GM12878 (cell line): ENCODE results near the gene COPG2. TPM values are rescaled to one million over a fixed set of nuclear protein-coding genes. Genes with fewer than 3 reads are reported as not detected.

Experiments
- ATAC-seq: fragments of 200-7000 bp; cut with Tn5 transposase; 3 replicates; pipeline ENCODE4 v1.9.1; 2020; ENCODE audit warnings: mild to moderate bottlenecking, moderate library complexity
- BruUV-seq: library from RNA; stranded (reverse); fragments of 400-500 nt; replicated peaks from 2 replicates; lab custom pipeline; 2021; lab: Mats Ljungman, UMichigan
- CTCF ChIA-PET: fragments of 300-600 bp; sonication (Branson Sonifier 250); formaldehyde crosslinking; extraction: SDS; loops from one replicate; lab custom pipeline; 2021; ENCODE audit warnings: inconsistent platforms; lab: Yijun Ruan, JAX
- POLR2A ChIA-PET: fragments of 350-600 bp; formaldehyde crosslinking; extraction: SDS; loops from one replicate; lab custom pipeline; 2021; ENCODE audit warnings: inconsistent platforms; lab: Charles Lee
- RAD21 ChIA-PET: fragments of 300-600 bp; sonication (Branson Sonifier 250); formaldehyde crosslinking; loops from one replicate; lab custom pipeline; 2023; ENCODE audit warnings: antibody characterized with exemption; ENCODE audit not compliant: unreplicated experiment; lab: Charles Lee
- SMC1A ChIA-PET: fragments of 300-600 bp; sonication (Branson Sonifier 250); formaldehyde crosslinking; loops from one replicate; lab custom pipeline; 2023; ENCODE audit not compliant: unreplicated experiment, uncharacterized antibody; lab: Charles Lee
- DNase-seq: peaks from one replicate; pipeline ENCODE4 v3.0.0-alpha.2; 2011; ENCODE audit warnings: low read depth, low spot score
- FAIRE-seq: peaks from 3 replicates; lab custom pipeline; 2011; peaks lifted over from hg19 to GRCh38; lab: Jason Lieb, UNC
- H2AFZ ChIP-seq: 2 replicates; pipeline ENCODE4 v1.6.0; 2011; ENCODE audit warnings: low read depth, low read length, control low read depth; ENCODE audit not compliant: control insufficient read depth
- H3K27ac ChIP-seq: 2 replicates; pipeline ENCODE4 v1.5.1; 2011; ENCODE audit warnings: control low read depth; ENCODE audit not compliant: control insufficient read depth, insufficient read depth
- H3K27me3 ChIP-seq, 2 experiments: replicated peaks in 1 of 2; 2 replicates each; pipeline versions ENCODE4 v1.6.0 to v1.6.1; 2011; ENCODE audit warnings: low read length in 1 of 2; ENCODE audit not compliant: control insufficient read depth in 2 of 2, insufficient read depth in 2 of 2
- H3K36me3 ChIP-seq, 2 experiments: 2 replicates each; pipeline ENCODE4 v1.5.1; 2011; ENCODE audit warnings: low read length in 1 of 2; ENCODE audit not compliant: control insufficient read depth in 2 of 2, insufficient read depth in 2 of 2
- H3K4me1 ChIP-seq: 2 replicates; pipeline ENCODE4 v1.6.1; 2011; ENCODE audit warnings: mild to moderate bottlenecking, low read length, moderate library complexity, mixed read lengths; ENCODE audit not compliant: control insufficient read depth, insufficient read depth
- H3K4me2 ChIP-seq: 2 replicates; pipeline ENCODE4 v1.6.0; 2011; ENCODE audit warnings: control low read depth; ENCODE audit not compliant: control insufficient read depth, insufficient read depth
- H3K4me3 ChIP-seq: fragments of 200-600 bp; sonication (generic); 2 replicates; pipeline ENCODE4 v1.5.1; 2016
- H3K79me2 ChIP-seq: 2 replicates; pipeline ENCODE4 v1.6.0; 2011; ENCODE audit warnings: low read length; ENCODE audit not compliant: control insufficient read depth, insufficient read depth
- H3K9ac ChIP-seq: 2 replicates; pipeline ENCODE4 v1.8.0; 2011; ENCODE audit warnings: low read length, control low read depth, mixed read lengths; ENCODE audit not compliant: control insufficient read depth, insufficient read depth
- H3K9me3 ChIP-seq: replicated peaks from 3 replicates; pipeline ENCODE4 v1.5.1; 2011; ENCODE audit warnings: mild to moderate bottlenecking, low read length; ENCODE audit not compliant: control insufficient read depth, insufficient read depth
- H4K20me1 ChIP-seq: 2 replicates; pipeline ENCODE4 v1.6.0; 2011; ENCODE audit not compliant: control insufficient read depth, insufficient read depth
- BHLHE40 ChIP-seq, 2 experiments: fragments of 450-650 bp in 1 of 2; IDR thresholded peaks; 2 replicates each; pipeline ENCODE4 v1.6.1; 2011 to 2017; ENCODE audit warnings: low read depth in 2 of 2, borderline replicate concordance in 1 of 2, improper control_type of control experiment in 1 of 2, low read length in 1 of 2, mild to moderate bottlenecking in 1 of 2
- EGR1 ChIP-seq, 2 experiments: IDR thresholded peaks; 1 replicate in 1 of 2; 2 replicates in 1 of 2; pipeline ENCODE4 v1.6.1; 2011 to 2012; ENCODE audit warnings: low read depth in 2 of 2, low read length in 2 of 2, borderline replicate concordance in 1 of 2, mild to moderate bottlenecking in 1 of 2, moderate library complexity in 1 of 2
- FOXM1 ChIP-seq: IDR thresholded peaks from 2 replicates; pipeline ENCODE4 v1.6.1; 2012; ENCODE audit warnings: low read depth, mild to moderate bottlenecking, inconsistent platforms, low read length, moderate library complexity
- NBN ChIP-seq: fragments of 450-650 bp; IDR thresholded peaks from 2 replicates; pipeline ENCODE4 v1.6.1; 2016
- POLR2AphosphoS5 ChIP-seq: IDR thresholded peaks from 2 replicates; pipeline ENCODE4 v1.6.1; 2011; ENCODE audit warnings: mild to moderate bottlenecking, low read length, inconsistent platforms
- RELA ChIP-seq: fragments of 450-650 bp; IDR thresholded peaks from 2 replicates; pipeline ENCODE4 v1.8.0; 2014; ENCODE audit warnings: borderline replicate concordance; ENCODE audit not compliant: partially characterized antibody
- RFX5 ChIP-seq: IDR thresholded peaks from 2 replicates; pipeline ENCODE4 v1.6.1; 2011; ENCODE audit warnings: low read depth, low read length, improper control_type of control experiment
- SPI1 ChIP-seq: IDR thresholded peaks from 2 replicates; pipeline ENCODE4 v1.6.1; 2011; ENCODE audit warnings: low read depth, mild to moderate bottlenecking, low read length, moderate library complexity, borderline replicate concordance; ENCODE audit not compliant: insufficient read depth
- SREBF1 ChIP-seq: IDR thresholded peaks from 2 replicates; pipeline ENCODE4 v1.6.1; 2012; ENCODE audit warnings: mild to moderate bottlenecking, low read length
- STAT3 ChIP-seq: IDR thresholded peaks from 2 replicates; pipeline ENCODE4 v1.6.1; 2011; ENCODE audit warnings: low read depth, low read length, improper control_type of control experiment
- SUZ12 ChIP-seq: fragments of 200-600 bp; sonication (generic); IDR thresholded peaks from one replicate; pipeline ENCODE4 v1.6.1; 2018; ENCODE audit warnings: antibody characterized with exemption, mild to moderate bottlenecking; ENCODE audit not compliant: unreplicated experiment
- YY1 ChIP-seq: IDR thresholded peaks from 2 replicates; pipeline ENCODE4 v1.6.1; 2011; ENCODE audit warnings: low read depth, mild to moderate bottlenecking, low read length
- ZNF207 ChIP-seq: fragments of 450-650 bp; IDR thresholded peaks from 2 replicates; pipeline ENCODE4 v1.6.1; 2014; ENCODE audit warnings: antibody characterized with exemption, mild to moderate bottlenecking, borderline replicate concordance
- ZNF622 ChIP-seq: fragments of 450-650 bp; IDR thresholded peaks from 2 replicates; pipeline ENCODE4 v1.6.1; 2017; ENCODE audit warnings: mild to moderate bottlenecking, inconsistent platforms
- WGBS: methylation state at CpG from one replicate; pipeline ENCODE4 v1.1.6; 2016; ENCODE audit warnings: low lambda C conversion rate; ENCODE audit not compliant: insufficient replicate concordance, insufficient coverage; ENCODE audit errors: missing lambda C conversion rate; 5-methylcytosine and 5-hydroxymethylcytosine counted together
- in situ Hi-C: fragments of 300-500 bp; cut with MboI; formaldehyde crosslinking; loops from 9 replicates; pipeline ENCODE4 v1.14.3; 2018; ENCODE audit warnings: mixed read lengths
- intact Hi-C: fragments of 100-400 bp; cut with micrococcal nuclease; formaldehyde crosslinking; loops from one replicate; pipeline ENCODE4 v1.14.2; 2022; ENCODE audit not compliant: unreplicated experiment
- polyA plus RNA-seq, 11 experiments: library from polyadenylated mRNA; depleted of rRNA in 4 of 11; unstranded in 6 of 11; stranded (reverse) in 5 of 11; fragments of >200 nt; fragmentation: Nextera tagmentation in 4 of 11; fragmentation: Illumina TruSeq in 1 of 11; extraction: Ambion mirVana in 4 of 11; extraction: Trizol in 1 of 11; gene quantifications; 1 replicate in 1 of 11; 2 replicates in 10 of 11; pipeline versions ENCODE4 v1.2.1 to v1.2.3, GENCODE V29; 2011 to 2016; ENCODE audit warnings: inconsistent platforms in 2 of 11, missing spikeins in 2 of 11, low read depth in 1 of 11
- total RNA-seq, 4 experiments: library from RNA; depleted of rRNA in 3 of 4; stranded (reverse); fragments of >200 nt in 3 of 4; fragmentation: Illumina TruSeq in 1 of 4; extraction: Trizol in 1 of 4; gene quantifications; 2 replicates each; pipeline versions ENCODE4 v1.2.1 to v1.2.3, GENCODE V29; 2013 to 2021
- TF ChIP-seq, protein P1 (sequence below), 3 experiments: IDR thresholded peaks in 2 of 3; conservative IDR thresholded peaks in 1 of 3; 2 replicates each; pipeline ENCODE4 v1.5.1; 2011; ENCODE audit warnings: low read depth in 3 of 3, low read length in 3 of 3, mild to moderate bottlenecking in 3 of 3, control low read depth in 2 of 3, moderate library complexity in 2 of 3, inconsistent platforms in 1 of 3, mixed read lengths in 1 of 3; ENCODE audit not compliant: control insufficient read depth in 2 of 3, insufficient read depth in 1 of 3; ENCODE audit errors: extremely low read depth in 1 of 3
- TF ChIP-seq, protein P2 (sequence below): fragments of 450-650 bp; IDR thresholded peaks from 2 replicates; pipeline ENCODE4 v1.6.1; 2017; ENCODE audit warnings: low read depth, mild to moderate bottlenecking, moderate library complexity
- TF ChIP-seq, protein P3 (sequence below): IDR thresholded peaks from 2 replicates; pipeline ENCODE4 v1.6.1; 2011; ENCODE audit warnings: low read depth, mild to moderate bottlenecking, low read length, moderate library complexity, borderline replicate concordance; ENCODE audit errors: extremely low read depth

COPG2 gene
- total and polyA plus RNA-seq, 10 of the 15 experiments (the other 5 are each of a cell fraction or from before 2014, with no cell fraction given): 3.4 to 37.8 (median 16.7) TPM

DNA sequence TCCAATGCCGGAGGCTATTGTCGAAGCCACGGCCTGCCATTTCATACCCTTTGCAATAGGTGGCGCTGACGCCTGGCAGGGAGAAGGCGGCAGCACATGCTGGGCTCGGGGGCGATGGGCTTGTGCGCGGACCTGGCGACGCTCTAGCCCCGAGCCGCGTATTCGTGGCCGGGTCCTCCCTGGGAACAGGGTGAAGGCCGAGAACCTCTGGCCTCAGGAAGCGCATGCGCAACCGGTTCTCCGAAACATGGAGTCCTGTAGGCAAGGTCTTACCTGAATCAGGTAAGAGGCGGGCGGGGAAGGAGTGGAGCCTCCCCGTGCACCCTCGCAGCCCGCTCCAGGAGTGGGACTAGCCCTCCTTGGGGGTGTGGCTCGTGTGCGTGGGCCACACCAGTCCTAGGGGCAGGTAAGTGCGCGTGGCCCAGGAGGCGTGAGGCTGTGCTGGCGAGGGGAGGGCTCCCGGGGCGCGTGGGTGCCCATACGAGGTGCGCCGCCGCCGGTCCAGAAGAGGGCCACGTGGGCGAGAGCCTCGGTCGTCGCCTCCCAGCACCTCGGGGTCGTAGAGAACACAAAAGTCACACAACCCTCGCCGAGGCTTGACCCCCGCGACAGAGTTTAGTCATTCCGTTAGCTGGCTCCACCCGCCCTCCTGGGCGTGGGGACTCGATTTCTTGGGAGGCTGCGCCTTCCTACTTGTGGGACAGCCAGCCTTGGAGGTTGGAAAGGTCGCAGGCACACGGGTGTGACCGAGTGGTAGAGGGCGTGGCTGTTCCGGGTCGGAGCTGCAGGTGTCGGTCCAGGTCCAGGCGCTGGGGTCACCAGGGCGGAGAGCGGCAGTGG is 182.2 kb downstream of the COPG2 start (continued):
- TF ChIP-seq, protein P1, sequence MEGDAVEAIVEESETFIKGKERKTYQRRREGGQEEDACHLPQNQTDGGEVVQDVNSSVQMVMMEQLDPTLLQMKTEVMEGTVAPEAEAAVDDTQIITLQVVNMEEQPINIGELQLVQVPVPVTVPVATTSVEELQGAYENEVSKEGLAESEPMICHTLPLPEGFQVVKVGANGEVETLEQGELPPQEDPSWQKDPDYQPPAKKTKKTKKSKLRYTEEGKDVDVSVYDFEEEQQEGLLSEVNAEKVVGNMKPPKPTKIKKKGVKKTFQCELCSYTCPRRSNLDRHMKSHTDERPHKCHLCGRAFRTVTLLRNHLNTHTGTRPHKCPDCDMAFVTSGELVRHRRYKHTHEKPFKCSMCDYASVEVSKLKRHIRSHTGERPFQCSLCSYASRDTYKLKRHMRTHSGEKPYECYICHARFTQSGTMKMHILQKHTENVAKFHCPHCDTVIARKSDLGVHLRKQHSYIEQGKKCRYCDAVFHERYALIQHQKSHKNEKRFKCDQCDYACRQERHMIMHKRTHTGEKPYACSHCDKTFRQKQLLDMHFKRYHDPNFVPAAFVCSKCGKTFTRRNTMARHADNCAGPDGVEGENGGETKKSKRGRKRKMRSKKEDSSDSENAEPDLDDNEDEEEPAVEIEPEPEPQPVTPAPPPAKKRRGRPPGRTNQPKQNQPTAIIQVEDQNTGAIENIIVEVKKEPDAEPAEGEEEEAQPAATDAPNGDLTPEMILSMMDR (IDR thresholded peaks at IDR 0.05 in 2 of 3, conservative IDR thresholded peaks at IDR 0.05 in 1 of 3; ENCODE audit: control insufficient read depth in 2 of 3, extremely low read depth in 1 of 3, insufficient read depth in 1 of 3, low read depth in 3 of 3, low read length in 3 of 3): peak; percentile 58 to 77 (median 70)
- TF ChIP-seq EGR1 (IDR thresholded peaks at IDR 0.05; ENCODE audit: borderline replicate concordance in 1 of 2, low read depth in 2 of 2, low read length in 2 of 2): peak in 1 of 2 experiments; percentile 40; a peak in 1 of 3 replicates
- TF ChIP-seq, all 136 proteins: peak for 11

DNA sequence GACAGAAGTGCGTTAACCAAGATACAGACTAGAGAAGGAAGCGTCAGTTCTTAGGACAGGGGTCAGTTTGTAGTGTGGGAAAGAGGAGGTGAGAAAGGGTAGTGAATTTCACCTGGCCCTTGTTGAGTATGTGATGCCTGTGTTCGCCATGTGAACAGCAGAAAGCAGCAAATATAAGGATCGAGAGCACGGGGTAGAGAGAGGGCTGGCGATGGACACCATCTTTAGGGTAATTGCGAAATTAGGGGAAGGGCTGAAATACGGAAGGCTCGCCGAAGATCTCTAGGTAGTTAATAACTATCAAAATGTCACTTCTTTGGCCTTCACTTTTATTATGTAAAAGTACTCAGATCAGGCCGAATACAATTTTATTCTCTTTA is 182.8 kb downstream of the COPG2 start:
- no peaks in the 10 kb centered on the region for H3K9me3 ChIP-seq
- H3K4me3 ChIP-seq: peak overlapping the region; percentile 48
- WGBS: 67% methylated on average over 11 of the region's 11 CpGs
- H4K20me1 ChIP-seq: no peaks in the 10 kb centered on the region
- ChIA-PET CTCF (interaction anchor here (1.1 kb wide), 1 partner anchor 9 kb away, joined by 4 read pairs; no protein-coding TSS in a partner anchor), RAD21 (no interaction called here), POLR2A (no interaction called here)
- no peak for DNase-seq
- in situ Hi-C loops (no loop called here), intact Hi-C loops (loop anchor here (5.0 kb wide), 2 partner anchors 118 to 272 kb away; no protein-coding TSS in a partner anchor)
- peaks cover 11% of the 10 kb centered on the region for H3K4me1 ChIP-seq
- no peak overlapping the region for H3K27ac ChIP-seq
- peak overlapping the region; percentile 94; the same call in 1 of the 2 replicates for H2AFZ ChIP-seq
- no peak overlapping the region for H3K9ac ChIP-seq
- no TSS peak for BruUV-seq
- H3K4me2 ChIP-seq: peak overlapping the region; percentile 100
- no peak for TF ChIP-seq RELA
- TF ChIP-seq, protein P2, sequence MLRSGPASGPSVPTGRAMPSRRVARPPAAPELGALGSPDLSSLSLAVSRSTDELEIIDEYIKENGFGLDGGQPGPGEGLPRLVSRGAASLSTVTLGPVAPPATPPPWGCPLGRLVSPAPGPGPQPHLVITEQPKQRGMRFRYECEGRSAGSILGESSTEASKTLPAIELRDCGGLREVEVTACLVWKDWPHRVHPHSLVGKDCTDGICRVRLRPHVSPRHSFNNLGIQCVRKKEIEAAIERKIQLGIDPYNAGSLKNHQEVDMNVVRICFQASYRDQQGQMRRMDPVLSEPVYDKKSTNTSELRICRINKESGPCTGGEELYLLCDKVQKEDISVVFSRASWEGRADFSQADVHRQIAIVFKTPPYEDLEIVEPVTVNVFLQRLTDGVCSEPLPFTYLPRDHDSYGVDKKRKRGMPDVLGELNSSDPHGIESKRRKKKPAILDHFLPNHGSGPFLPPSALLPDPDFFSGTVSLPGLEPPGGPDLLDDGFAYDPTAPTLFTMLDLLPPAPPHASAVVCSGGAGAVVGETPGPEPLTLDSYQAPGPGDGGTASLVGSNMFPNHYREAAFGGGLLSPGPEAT: no peak
- no peak for TF ChIP-seq FOXM1
- no peak for TF ChIP-seq BHLHE40 (IDR thresholded peaks at IDR 0.05; ENCODE audit: borderline replicate concordance in 1 of 2, low read depth in 2 of 2, low read length in 1 of 2)
- no peak for TF ChIP-seq SUZ12
- no peak for TF ChIP-seq SPI1
- no peak for TF ChIP-seq NBN
- no peak for TF ChIP-seq SREBF1
- TF ChIP-seq ZNF622: no peak
- TF ChIP-seq RFX5: no peak
- TF ChIP-seq POLR2AphosphoS5: no peak
- no peak for TF ChIP-seq ZNF207
- no peak for TF ChIP-seq YY1
- TF ChIP-seq, protein P3, sequence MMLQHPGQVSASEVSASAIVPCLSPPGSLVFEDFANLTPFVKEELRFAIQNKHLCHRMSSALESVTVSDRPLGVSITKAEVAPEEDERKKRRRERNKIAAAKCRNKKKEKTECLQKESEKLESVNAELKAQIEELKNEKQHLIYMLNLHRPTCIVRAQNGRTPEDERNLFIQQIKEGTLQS: no peak
- TF ChIP-seq STAT3: no peak
- TF ChIP-seq, all 136 proteins: peak for 0
- FAIRE-seq (no peak), ATAC-seq (no peak)
- Histone ChIP-seq H3K36me3 (no peaks in the 10 kb centered on the region), H3K27me3 (no peaks in the 10 kb centered on the region; a peak in 1 of 4 replicates), H3K79me2 (no peaks in the 10 kb centered on the region)
- SMC1A ChIA-PET: interaction anchor here (1.4 to 2.0 kb wide), 2 partner anchors 10 to 14 kb away, joined by 4 to 5 read pairs; no protein-coding TSS in a partner anchor
